ENCODE measurements around the gene ATRN.
A peak's percentile ranks its signal among the peaks of the same experiment; 100 is the strongest.
"Not testable (repeated sequence)": the region's sequence is repeated elsewhere in the genome, so short reads cannot be mapped to it uniquely, and the experiment has no call there.

The ATRN gene

DNA sequence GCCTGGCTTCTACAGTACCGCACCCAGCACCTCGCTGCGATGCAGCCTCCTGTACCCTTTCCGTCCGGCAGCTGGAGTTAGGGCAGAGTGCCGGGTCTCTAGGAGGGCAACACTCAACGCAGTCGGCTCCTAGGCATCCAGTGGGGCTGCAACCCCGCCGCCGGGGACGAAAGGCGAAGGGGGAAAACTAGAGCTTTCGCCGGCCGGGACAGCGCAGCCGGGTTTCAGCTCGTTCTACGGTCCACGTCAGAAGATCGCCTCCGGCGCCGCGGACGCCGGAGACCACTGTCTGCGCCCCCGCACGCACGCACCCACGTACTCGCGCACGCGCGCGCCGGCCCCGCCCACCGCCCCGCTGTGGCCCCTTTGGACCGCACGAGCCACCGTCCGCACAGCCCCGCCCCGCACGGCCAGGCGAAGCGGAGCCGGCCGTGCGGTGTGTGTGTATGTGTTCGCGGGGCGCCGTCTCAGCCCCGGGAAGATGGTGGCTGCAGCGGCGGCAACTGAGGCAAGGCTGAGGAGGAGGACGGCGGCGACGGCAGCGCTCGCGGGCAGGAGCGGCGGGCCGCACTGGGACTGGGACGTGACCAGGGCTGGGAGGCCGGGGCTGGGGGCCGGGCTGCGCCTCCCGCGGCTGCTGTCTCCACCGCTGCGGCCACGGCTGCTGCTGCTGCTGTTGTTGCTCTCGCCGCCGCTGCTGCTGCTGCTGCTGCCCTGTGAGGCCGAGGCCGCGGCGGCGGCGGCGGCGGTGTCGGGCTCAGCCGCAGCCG is at the start of gene ATRN:
Gene ATRN, plus strand, starts transcription at position 392 of the 770 bp plus-strand sequence. Its CDS starts 90 bp downstream, at position 482.
- peak; percentile 89 for DNase-seq (ENCODE audit: low spot score)

DNA sequence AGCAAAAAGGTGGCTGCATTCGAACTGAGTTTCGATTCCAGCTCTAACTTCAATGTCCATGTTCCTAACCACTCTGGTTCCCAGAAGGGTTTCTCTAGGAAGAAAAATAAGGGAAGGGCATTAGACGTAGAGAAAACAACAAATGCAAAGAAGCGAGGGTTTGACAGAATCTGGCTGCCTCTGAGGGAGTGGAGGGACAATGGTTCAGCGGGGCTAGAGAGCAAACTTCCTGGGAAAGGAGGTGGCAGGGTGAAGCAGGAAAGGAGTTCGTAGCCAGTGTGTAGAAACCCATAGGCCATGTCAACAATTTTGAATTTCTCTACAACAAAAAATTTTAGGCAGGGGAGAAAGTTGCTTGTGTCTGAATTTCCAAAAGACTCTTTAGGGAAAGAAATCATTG is 48.8 kb upstream of the ATRN start:
- DNase-seq (ENCODE audit: low spot score) = no peak

DNA sequence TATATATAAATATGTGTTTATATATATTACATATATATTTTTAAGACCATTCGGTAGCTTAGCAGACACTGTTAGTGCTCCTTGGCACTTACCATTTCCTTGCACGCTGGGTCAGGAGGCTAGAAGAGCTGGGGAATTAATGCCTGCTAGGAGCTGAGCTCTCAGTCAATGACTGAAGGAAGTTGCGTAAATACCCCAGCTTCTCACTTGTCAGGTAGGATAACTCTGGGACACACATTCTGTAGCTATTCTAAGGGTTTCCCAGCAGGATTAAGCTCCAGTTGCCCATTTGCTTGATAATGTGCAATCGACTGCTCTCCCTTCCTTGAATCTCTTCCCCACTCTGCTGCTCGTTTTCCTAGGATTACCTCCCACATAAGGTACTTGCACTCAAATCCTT is 47.7 kb upstream of the ATRN start:
- no peak for DNase-seq (ENCODE audit: low spot score)

DNA sequence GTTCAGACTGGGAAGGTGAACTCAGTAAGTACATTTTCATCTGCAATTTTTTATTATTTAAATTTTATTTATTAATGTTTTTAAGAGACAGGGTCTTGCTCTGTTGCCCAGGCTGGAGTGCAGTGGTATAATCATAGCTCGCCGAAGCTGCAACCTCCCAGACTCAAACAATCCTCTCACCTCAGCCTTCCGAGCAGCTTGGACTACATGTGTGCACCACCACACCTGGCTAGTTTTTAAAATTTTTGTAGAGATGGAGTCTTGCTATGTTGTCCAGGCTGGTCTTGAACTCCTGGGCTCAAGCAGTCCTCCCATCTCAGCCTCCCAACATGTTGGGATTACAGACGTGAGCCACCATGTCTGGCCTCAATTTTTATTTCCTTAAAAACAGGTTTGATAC is 44.1 kb upstream of the ATRN start:
- not testable (repeated sequence) for DNase-seq (ENCODE audit: low spot score)

DNA sequence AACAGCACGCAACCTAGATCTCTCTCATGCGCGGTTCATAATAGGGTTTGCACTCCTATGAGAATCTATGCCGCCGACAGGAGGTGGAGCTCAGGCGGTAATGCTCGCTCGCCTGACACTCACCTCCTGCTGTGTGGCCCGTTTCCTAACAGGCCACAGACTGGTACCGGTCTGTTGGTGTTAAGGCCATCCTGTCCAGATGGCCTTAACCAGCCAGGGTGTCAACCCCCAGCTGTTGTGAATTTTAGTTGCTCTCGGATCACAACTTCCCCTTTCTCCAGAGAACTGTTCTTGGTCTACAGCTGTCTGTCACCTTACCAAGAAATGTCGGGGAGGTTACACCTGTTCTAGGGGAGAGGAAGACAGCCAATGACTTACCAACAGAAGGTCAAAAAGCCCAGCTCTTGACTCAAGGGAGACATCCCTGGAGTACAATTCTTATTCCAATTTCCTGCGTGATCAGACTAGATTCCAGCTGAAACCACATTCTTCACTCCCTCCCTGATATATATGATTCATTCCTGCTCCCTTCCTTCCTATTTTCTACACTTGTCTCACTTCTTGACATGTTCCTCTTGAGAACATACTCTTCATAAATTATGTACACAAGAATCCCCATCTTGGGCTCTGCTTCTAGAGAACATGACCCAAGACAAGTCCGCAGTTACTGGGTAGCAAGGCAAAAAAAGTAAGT is 40.3 kb upstream of the ATRN start:
- no peak for DNase-seq (ENCODE audit: low spot score)

DNA sequence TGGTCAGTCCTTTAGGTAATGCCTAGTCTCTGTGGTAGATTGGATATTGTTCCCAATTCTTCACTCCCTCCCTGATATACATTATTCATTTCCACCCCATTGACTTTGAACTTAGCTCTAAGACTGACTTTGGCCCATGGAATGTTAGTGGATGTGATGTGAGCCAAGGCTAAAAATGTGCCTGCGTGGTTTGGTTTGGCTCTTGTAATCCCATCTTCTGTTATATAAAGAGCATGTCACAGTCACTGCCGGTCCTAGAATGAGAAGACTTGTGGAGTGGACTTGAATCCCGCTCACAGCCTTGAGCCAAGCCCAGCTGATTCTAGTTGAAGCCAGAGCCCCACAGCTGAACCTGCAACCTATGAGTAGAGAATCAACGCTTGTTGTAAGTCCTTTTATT is 39.7 kb upstream of the ATRN start:
- no peak for DNase-seq (ENCODE audit: low spot score)

DNA sequence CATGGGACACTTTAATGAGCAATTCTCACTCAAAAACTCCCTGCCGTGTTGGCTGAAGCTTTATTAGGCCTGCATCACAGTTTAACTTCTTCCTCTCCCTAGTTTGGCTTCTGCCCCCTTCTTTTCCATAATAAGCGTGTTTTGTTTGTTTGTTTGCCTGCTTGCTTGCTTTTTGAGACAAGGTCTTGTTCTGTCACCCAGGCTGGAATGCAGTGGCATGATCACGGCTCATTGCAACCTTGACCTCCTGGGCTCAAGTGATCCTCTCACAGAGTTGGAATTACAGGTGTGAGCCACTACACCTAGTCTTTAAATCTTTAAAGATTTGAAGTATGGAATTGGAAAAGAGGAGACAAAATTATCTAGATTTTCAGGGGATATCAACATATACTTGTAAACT is 38.0 kb upstream of the ATRN start:
- no peak for DNase-seq (ENCODE audit: low spot score)

DNA sequence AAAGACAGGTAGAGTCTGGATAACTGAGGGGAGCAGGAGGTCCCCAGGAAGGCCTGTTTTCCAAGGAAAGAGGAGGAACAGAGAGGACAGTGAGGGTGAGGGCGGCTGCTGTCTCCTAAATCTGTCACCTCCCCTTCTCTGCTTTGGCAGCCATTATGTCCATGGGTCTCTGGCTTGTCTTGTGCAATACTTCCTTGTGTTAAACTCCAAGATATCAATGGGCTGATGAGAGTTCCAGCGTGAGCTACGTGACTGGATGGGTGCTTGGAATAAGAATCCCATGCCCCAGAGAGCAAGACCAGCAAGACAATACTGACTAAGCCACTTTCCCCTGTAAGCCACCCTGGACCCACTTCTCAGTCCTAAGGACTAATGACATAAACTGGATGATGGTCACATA is 37.1 kb upstream of the ATRN start:
- no peak for DNase-seq (ENCODE audit: low spot score)

DNA sequence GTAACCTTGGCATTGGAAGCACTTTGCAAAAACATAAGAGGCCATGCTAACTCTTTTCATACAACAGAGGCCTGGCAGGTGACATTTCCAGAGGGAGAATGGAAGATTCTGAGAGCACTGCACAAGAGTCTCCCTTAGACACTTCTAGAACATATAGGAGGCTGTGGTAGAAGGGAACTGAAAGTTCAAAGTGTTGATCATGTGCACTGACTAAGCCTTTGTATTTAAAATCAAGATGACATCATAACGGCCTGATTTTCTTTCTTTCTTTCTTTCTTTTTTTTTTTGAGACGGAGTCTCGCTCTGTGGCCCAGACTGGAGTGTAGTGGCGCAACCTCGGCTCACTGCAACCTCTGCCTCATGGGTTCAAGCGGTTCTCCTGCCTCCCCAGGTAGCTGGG is 36.6 kb upstream of the ATRN start:
- DNase-seq (ENCODE audit: low spot score) = no peak

DNA sequence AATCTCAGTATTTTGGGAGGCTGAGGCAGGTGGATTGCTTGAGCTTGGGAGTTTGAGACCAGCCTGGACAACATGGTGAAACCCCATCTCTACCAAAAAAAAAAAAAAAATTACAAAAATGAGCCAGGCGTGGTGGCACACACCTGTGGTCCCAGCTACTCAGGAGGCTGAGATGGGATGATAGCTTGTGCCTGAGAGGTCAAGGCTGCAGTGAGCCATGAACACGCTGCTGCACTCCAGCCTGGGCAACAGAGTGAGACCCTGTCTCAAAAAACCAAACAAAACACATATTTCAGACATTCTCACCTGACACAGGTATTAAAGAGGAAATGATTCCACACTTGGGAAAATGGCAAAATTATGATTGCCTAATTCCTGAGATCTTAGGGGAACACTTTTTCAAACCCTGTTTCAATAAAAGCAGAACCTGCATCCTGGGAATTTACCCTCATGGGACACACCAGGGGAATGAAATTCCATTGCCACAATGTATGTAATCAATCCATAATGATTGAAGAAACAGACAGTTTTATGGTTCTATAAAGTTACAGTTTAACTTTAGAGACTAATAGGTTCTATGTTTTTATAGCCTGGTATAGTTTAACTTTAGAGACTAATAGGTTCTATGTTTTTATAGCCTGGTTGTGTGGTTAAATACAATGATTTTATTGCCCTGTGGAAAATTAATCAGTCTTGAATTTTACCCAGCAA is 33.8 kb upstream of the ATRN start:
- no peak for DNase-seq (ENCODE audit: low spot score)

DNA sequence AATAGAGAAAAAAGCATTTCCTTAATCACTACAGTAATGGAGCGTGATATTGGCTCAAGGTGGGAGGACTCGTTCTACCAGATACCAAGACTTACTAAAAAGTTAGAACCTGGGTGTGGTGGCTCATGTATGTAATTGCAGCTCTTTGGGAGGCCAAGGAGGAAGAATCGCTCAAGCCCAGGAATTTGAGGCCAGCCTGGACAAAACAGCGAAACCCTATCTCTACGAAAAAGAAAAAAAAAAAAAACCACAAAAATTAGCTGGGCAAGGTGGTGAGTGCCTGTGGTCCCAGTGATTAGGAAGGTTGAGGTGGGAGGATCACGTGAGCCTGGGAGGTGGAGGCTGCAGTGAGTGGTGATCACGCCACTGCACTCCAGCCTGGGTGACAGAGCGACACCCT is 24.0 kb upstream of the ATRN start:
- no peak for DNase-seq (ENCODE audit: low spot score)

DNA sequence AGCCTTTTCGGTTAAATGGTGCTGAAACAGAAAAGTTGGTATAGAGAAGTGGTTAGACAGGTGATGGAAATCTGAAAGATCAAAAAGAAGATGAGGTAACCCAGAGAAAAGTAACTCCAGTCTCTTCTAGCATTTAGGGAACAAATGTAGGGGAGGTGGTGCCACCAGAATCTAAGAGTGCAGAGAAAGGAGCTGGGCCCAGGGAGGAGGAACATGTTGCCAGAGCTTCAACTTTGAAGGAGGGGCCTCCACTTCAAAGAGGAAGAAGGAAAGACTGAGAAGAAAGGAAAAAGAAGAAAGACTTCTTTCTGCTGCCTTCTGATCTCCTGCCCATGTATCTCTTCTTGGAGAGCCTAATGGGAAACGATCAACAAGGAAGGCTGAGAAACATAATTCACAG is 23.5 kb upstream of the ATRN start:
- no peak for DNase-seq (ENCODE audit: low spot score)

DNA sequence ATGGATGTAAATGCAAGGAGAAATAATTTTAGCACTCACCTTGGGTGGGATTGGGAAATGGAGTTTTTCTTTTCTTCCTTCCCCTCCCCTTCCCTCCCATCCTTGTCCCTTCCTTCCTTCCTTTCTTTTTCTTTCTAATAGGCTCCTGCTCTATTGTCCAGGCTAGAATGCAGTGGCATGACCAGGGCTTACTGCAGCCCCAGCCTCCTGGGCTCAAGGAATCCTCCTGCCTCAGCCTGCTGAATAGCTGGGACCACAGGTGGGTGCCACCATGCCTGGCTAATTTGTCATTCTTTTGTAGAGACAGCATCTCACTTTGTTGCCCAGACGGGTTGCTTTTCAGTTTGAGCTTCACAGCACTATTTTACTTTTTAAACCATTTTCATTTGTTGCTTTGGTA is 21.5 kb upstream of the ATRN start:
- DNase-seq (ENCODE audit: low spot score) = no peak

DNA sequence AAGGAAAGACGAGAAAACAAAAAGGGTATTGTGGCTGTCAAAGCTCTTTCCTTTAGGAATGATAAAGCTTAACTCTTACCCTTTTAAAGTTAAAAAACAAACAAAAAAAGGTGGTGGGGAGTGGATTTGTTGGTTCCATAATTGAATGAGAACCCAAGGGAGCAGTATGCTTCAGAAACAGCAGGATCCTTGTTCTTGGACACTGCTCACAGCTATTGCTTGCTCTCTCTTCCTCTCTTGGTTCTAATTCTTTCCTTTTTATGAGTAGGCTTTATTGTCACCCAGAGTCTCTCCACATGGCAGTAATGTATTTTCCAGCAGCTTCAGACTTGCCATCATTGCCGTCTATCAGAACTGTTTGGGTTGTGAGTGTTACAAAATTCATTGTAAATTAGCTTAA is 18.7 kb upstream of the ATRN start:
- DNase-seq (ENCODE audit: low spot score) = no peak

DNA sequence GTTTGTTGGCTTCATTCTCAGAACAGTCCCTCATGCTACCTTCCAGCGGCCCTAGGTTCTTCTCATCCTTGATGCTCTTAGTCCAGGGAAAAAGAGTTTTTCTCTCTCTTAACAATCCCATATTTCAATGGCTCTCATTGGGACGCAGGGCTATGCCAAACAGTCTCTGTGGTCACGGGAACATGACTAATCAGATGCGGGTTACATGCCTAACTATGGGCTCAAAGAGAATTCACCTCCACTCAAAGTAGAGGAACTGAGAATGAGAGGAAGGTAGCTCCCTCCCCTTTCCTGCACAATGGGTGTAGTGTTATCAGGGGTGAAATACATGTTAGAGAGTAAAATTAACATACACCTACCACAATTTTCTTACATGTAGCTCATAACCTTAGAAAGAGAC is 18.1 kb upstream of the ATRN start:
- DNase-seq (ENCODE audit: low spot score) = no peak

DNA sequence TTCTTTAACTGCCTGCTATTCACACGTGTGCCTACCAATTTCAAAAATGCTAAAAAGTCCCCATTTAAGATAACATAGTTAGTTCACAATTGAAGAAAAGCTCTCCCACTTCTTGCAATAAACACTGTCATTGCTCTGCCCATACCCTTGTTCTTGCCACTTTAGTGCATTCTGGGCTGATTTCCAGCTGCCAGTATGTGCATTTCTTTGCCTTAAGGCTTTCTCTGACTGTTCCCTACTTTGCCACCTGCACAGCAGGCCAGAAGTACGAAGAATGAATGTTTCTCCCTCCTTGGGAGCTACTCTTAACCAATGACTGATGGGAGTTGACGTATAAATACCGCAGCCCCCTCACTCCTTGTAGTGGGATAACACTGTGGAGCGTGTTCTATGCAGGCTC is 16.0 kb upstream of the ATRN start:
- no peak for DNase-seq (ENCODE audit: low spot score)

DNA sequence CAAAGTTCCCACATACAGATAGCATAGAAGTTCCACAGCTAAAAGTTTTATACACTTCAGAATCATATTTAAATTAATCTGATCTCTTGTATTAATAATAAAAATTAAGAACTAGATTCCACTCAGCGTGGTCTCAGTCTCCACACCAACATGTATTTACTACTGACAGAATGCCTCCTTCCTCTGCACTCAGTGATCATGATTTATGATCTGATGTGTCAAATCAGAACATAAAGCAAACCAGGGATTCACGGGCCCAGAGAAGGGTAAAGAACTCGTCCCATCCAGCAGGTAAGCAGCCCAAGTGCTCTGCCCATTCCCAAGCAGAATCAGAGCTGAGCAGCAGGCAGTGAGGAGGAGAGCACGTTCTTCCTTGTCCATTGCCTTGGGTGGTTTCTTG is 14.2 kb upstream of the ATRN start:
- no peak for DNase-seq (ENCODE audit: low spot score)

DNA sequence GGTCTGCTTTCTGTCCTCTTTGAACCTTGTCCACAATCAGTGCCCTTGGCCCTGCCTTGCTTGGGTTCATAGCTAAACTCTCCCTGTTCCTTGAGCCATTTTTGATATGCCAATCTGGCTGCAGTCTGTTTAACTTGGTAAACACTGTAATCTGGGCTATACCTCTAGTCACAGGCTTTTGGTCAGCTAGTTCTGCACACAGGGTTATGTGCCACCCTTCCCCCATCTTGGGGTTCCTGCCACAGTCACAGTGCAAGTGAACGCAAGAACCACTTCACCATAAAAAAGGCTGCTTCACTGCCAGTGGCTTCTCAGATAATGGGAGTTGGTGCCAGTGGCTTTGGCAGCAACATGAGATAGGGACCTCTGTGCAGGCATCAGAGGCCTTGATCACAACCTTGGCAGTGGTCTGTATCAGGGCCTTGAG is 10.9 kb upstream of the ATRN start:
- no peak for DNase-seq (ENCODE audit: low spot score)

DNA sequence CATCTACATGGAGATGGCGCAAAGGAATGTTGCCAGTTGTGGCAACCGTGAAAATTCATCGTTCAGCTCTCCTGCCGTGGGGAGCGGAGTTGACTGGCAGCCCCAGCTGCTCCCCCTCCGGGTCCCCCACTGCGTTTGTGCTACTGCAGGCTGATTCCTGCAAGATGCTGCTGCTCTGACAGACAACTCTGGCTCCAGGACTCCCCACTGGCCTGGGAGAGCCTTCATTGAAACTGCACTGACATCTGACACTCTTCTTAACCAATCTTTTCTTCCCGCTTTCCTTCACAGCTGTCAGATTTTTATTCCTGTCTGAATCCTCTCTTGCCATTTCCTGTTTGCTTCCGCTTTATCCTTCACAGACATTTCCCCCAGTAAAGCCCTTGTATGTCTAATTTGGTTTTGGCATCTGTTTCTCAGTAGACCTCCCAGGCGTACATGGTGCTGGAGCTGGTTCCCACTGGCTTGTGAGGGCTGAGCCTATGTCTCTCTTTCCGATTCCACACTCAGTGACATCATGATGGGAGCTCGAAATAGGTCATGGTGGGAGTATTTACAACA is 9.5 kb upstream of the ATRN start:
- DNase-seq (ENCODE audit: low spot score) = no peak

DNA sequence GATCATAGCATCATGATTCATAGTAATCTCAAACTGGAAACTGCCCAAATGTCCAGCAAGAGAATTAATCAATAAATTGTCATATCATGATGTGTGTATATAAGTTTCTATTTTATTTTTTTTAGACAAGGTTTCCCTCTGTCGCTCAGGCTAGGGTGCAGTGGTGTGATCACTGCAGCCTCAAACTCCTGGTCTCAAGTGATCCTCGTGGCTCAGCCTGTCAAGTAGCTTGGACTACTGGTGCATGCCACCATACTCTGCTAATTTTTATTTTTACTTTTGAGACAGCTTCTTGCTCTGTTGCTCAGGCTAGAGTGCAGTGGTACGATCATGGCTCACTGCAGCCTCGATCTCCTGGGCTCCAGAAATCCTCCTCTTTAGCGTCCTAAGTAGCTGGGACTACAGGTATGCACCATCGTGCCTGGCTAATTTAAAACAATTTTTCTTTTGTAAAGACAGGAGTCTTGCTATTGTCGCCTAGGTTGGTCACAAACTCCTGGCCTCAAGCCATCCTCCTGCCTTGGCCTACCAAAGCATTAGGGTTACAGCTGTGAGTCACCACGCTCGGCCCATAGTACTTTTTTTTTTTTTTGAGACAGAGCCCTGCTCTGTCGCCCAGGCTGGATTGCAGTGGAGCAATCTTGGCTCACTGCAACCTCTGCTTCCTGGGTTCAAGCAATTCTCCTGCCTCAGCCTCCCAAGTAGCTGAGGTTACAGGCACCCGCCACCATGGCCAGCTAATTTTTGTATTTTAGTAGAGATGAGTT is 8.7 kb upstream of the ATRN start:
- no peak for DNase-seq (ENCODE audit: low spot score)

DNA sequence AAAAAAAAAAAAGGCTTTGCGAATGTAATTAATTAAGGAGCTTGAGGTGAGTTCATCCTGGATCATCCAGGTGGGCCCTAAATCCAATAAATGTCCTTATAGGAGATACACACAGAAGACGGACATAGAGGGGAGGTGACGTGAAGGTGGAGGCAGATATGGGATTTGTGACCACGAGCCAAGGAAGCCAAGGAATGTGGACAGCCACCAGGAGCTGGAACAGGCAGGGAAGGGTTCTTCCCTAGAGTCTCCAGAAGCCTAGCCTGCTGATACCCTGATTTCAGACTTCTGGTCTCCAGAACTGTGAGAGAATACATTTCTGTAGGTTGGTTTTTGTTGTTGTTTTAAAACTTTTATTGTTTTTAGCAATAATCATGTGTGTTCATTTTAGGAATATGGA is 6.7 kb upstream of the ATRN start:
- no peak for DNase-seq (ENCODE audit: low spot score)

DNA sequence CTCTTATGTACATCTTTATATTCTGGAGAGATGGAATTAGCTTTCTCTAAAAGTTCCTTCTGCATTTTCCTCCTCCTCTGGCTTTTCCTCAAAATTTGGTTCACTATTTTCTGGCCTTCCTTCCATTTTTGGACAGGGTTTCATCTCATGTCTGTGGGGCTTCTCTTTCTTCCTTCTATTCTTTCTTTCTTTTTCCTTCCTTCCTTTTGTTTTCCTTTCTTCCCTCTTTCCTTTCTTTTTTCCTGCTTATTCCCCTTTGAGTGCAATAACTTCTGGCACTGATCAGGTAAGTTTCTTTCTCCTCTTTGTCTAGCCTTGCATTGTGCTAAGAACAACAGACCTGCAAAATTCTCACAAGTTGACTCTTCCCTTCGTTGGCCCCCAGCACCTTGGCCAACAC is 5.5 kb upstream of the ATRN start:
- DNase-seq (ENCODE audit: low spot score) = no peak

Data from CD4-positive, alpha-beta T cell treated with Interleukin-15 for 4 hours (primary cell).